Measurements from ENCODE around the gene CASP14. TPM values are rescaled to one million over a fixed set of nuclear protein-coding genes. Genes with fewer than 3 reads are reported as not detected.

The CASP14 gene
- total RNA-seq, 4 donors from 2014 or later, result not detected

- Histone ChIP-seq H3K4me1 (no peaks in the 10 kb centered on the region), H3K27me3 (no peaks in the 10 kb centered on the region)
Measured at GRCh38 chr19:15035795-15036311, 13.4 kb upstream of the CASP14 start.

GRCh38 chr19:15037586-15037985 is 11.7 kb upstream of the CASP14 start:
- Histone ChIP-seq H3K27ac (no peak overlapping the region), H3K27me3 (no peaks in the 10 kb centered on the region), H3K4me1 (no peaks in the 10 kb centered on the region), H3K4me3 (no peak overlapping the region), H3K36me3 (no peaks in the 10 kb centered on the region), H3K9me3 (no peaks in the 10 kb centered on the region)
- TF ChIP-seq POLR2A (IDR thresholded peaks at IDR 0.05), result no peak
- TF ChIP-seq, protein P1, sequence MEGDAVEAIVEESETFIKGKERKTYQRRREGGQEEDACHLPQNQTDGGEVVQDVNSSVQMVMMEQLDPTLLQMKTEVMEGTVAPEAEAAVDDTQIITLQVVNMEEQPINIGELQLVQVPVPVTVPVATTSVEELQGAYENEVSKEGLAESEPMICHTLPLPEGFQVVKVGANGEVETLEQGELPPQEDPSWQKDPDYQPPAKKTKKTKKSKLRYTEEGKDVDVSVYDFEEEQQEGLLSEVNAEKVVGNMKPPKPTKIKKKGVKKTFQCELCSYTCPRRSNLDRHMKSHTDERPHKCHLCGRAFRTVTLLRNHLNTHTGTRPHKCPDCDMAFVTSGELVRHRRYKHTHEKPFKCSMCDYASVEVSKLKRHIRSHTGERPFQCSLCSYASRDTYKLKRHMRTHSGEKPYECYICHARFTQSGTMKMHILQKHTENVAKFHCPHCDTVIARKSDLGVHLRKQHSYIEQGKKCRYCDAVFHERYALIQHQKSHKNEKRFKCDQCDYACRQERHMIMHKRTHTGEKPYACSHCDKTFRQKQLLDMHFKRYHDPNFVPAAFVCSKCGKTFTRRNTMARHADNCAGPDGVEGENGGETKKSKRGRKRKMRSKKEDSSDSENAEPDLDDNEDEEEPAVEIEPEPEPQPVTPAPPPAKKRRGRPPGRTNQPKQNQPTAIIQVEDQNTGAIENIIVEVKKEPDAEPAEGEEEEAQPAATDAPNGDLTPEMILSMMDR (IDR thresholded peaks at IDR 0.05), result no peak
- DNase-seq, result no peak
- intact Hi-C loops (cut with DNase I; ENCODE audit: low total_unique reads), result no loop called here

More at GRCh38 chr19:15035795-15036311, 13.4 kb upstream of the CASP14 start:
- Histone ChIP-seq H3K4me3 (no peak overlapping the region), H3K9me3 (no peaks in the 10 kb centered on the region), H3K36me3 (no peaks in the 10 kb centered on the region), H3K27ac (no peak overlapping the region)
- intact Hi-C loops (cut with DNase I; ENCODE audit: low total_unique reads), result no loop called here
- TF ChIP-seq, protein P1 (IDR thresholded peaks at IDR 0.05), result no peak
- no peak for TF ChIP-seq POLR2A (IDR thresholded peaks at IDR 0.05)
- no peak for DNase-seq

GRCh38 chr19:15038294-15038693 is 11.0 kb upstream of the CASP14 start:
- Histone ChIP-seq H3K27ac (no peak overlapping the region), H3K4me3 (no peak overlapping the region), H3K9me3 (no peaks in the 10 kb centered on the region), H3K36me3 (no peaks in the 10 kb centered on the region), H3K4me1 (no peaks in the 10 kb centered on the region), H3K27me3 (no peaks in the 10 kb centered on the region)
- no peak for TF ChIP-seq POLR2A (IDR thresholded peaks at IDR 0.05)
- TF ChIP-seq, protein P1 (IDR thresholded peaks at IDR 0.05), result no peak
- DNase-seq, result peak; percentile 16 to 19
- intact Hi-C loops (cut with DNase I; ENCODE audit: low total_unique reads), result no loop called here

GRCh38 chr19:15042003-15042402 is 7.3 kb upstream of the CASP14 start:
- H3K36me3 ChIP-seq, result no peaks in the 10 kb centered on the region
- intact Hi-C loops (cut with DNase I; ENCODE audit: low total_unique reads), result no loop called here
- no peaks in the 10 kb centered on the region for H3K9me3 ChIP-seq
- H3K4me3 ChIP-seq, result no peak overlapping the region
- no peak for TF ChIP-seq POLR2A (IDR thresholded peaks at IDR 0.05)
- TF ChIP-seq, protein P1 (IDR thresholded peaks at IDR 0.05), result no peak
- H3K27ac ChIP-seq, result no peak overlapping the region
- no peaks in the 10 kb centered on the region for H3K27me3 ChIP-seq
- no peak for DNase-seq
- H3K4me1 ChIP-seq, result no peaks in the 10 kb centered on the region

DNA sequence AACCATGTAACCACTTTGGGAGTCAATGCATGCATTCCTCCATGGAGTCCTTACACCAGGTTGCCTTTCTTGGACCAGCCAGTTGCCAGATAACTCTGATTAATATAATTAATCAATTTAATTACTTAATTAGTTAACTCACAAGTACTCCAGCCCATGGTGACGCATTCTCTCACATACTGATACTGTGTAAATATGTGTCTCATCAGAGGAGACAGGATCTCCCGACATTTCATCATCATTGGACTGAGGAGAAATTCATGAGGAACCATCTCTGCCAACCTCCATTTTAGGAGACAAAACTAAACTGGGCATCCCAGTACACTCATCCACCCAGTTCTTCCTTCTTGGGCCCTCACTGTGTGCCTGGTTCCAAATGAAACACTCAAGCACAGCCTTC is 6.5 kb upstream of the CASP14 start:
- no peaks in the 10 kb centered on the region for H3K27me3 ChIP-seq
- no peaks in the 10 kb centered on the region for H3K9me3 ChIP-seq
- no peak overlapping the region for H3K27ac ChIP-seq
- H3K4me1 ChIP-seq, result no peaks in the 10 kb centered on the region
- intact Hi-C loops (cut with DNase I; ENCODE audit: low total_unique reads), result no loop called here
- DNase-seq, result no peak
- H3K4me3 ChIP-seq, result no peak overlapping the region
- no peaks in the 10 kb centered on the region for H3K36me3 ChIP-seq
- TF ChIP-seq, protein P1 (IDR thresholded peaks at IDR 0.05), result no peak
- TF ChIP-seq POLR2A (IDR thresholded peaks at IDR 0.05), result no peak

All from uterus (tissue), 4 donors.